GM18505 (cell line): Measurements from ENCODE around the gene CAV2.
A peak's percentile ranks its signal among the peaks of the same experiment; 100 is the strongest.

Experiments used
- ATAC-seq: cut with Tn5 transposase; IDR thresholded peaks from one replicate; pipeline ENCODE4 v1.9.1; 2021; ENCODE audit not compliant: unreplicated experiment
- POLR2A ChIP-seq: IDR thresholded peaks from 4 replicates; pipeline ENCODE4 v1.6.1; 2011; ENCODE audit warnings: borderline replicate concordance; ENCODE audit not compliant: insufficient read depth, insufficient read length; ENCODE audit errors: extremely low read depth

The CAV2 gene

DNA sequence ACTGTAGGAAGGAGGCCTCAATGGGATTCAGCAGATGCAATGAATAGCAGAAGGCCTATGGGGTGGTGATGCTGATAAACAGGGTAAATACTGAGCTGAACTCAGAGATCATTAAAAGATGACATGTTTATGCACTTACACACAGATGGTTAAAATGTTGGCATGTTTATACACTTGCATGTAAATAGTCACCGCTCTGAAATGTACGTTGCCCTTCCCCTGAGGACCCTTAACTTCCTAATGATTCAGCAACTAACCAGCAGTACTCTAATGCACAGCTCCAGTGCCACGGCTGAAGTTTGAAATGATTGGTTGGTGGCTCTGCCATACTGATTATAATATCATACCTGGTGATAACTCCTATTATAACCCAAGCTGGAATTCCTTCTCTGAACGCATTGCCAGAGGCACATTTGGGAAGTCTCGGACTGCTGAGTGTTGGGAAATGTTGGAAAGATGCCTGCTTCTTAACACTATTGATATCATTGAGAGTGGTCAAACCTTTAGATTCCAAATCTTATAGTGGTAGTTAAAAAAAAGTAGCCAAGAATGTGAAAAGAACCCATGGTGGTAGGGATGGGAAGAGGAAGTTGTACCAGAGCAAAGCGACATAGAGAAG is 21.6 kb downstream of the CAV2 start:
- no peak for ATAC-seq
- TF ChIP-seq POLR2A = no peak

DNA sequence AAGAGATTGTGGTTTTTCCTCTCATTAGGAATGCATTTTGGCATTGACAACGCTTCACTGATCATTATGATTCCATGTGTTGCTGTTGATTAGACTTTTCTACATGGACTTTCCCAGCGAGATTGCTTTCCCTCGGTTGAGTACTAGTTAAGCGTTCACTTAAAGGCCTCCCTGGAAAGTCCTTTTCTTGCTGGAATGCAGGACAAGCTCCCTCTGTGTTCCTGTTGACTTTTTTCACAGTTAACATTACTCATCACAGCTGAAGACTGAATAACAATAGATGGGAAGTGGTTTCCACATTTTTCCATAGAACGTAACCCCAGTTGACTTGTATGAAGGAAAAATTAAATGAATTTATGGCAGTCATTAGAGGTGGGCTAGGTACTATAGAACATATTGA is 22.7 kb downstream of the CAV2 start:
- no peak for TF ChIP-seq POLR2A
- no peak for ATAC-seq

GRCh38 chr7:116524221-116524608 is 24.7 kb downstream of the CAV2 start:
- no peak for TF ChIP-seq POLR2A
- ATAC-seq = no peak

GRCh38 chr7:116524609-116525297 is 25.2 kb downstream of the CAV2 start, which contains the start of gene CAV1:
TSS of gene CAV1 (plus strand) at chr7:116525036. CDS start at chr7:116525063, 27 bp downstream.
- peak; percentile 27 for ATAC-seq
- TF ChIP-seq POLR2A = no peak

GRCh38 chr7:116525298-116525912 is 25.9 kb downstream of the CAV2 start:
- TF ChIP-seq POLR2A = no peak
- ATAC-seq = no peak

DNA sequence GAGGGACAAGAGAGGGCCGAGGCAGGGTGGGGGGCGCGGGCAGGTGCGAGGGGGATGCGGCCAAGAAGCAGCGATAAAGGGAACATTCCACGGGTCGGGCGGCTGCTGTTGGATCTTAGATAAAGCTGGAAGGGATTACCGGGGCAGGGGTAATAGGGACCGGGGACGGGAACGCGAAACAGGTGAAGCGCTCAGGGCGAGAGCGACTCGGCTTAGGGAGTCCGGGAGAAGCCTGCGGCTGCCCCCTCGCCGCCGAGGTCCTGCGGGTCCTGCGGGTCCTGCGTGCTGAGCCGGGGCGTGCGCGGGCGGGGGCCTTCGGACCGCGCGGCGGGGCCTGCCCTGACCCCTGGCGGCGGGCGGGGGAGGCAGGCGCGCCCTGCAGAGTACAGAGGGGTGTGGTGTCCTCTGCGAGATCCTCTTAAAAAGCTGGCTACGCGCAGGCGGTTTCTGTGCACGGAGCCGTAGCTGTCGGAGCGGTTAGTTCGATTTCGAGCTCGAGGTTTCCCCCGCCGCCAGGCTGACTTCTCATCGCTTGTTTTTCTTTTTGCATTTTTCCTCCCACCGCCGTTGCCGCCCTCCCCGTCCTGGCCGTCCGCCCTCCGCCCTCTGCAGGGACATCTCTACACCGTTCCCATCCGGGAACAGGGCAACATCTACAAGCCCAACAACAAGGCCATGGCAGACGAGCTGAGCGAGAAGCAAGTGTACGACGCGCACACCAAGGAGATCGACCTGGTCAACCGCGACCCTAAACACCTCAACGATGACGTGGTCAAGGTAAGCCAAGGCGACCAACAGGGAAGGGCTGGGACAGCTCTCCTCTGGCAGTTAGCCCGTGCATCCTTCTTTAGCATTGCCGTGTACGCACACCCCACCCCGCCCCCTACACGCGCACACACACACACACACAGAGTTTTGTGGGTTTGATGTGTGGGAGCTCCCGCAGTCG is 26.6 kb downstream of the CAV2 start:
- peak; percentile 95 for ATAC-seq
- no peak for TF ChIP-seq POLR2A

DNA sequence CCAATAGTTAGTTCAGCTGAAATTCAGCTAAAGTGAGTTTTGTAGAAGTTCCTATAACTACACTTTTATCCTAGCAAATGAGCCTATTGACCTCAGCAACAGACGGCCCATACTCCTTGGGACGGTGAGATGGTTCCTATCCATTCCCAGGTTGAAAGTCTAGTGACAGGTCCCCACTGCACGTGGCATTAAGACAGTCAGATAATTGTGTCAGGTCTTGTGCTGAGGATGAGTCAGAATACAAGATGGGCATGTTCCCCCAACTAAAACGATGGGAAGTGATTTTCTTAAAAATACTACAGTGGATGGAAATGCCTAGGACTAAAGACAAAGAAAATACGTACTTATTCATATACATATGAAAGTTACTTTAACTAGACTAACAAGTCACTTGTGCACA is 27.4 kb downstream of the CAV2 start:
- ATAC-seq = no peak
- no peak for TF ChIP-seq POLR2A

DNA sequence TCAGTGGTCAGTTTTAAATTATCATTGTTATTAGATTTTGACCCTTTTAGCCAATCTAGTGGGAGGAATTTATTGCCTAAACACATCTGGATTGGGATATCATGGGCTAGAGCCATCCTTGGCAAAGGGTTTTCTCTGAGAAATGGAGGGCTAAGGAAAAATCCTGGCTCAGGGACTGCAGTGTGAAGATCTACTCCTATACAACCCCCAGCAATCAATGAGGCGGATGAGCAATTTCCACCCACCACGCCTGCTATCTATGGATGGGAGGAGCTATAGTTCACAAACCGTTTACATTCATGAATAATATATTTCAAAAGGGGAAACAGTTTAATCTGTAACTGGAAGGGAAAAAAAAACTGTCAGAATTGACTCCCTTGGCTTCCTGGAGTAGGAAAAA is 28.0 kb downstream of the CAV2 start:
- TF ChIP-seq POLR2A = no peak
- ATAC-seq = no peak

- no peak for TF ChIP-seq POLR2A
- ATAC-seq = no peak
These were observed 28.7 kb downstream of the CAV2 start for GRCh38 chr7:116528008-116528789.

- no peak for TF ChIP-seq POLR2A
- no peak for ATAC-seq
These were observed 29.7 kb downstream of the CAV2 start for GRCh38 chr7:116529250-116529649.

GRCh38 chr7:116530107-116530820 is 30.7 kb downstream of the CAV2 start:
- TF ChIP-seq POLR2A = no peak
- no peak for ATAC-seq
